Brain microvascular endothelial cell (primary cell): ENCODE data around the gene FFAR3.
A peak's percentile ranks its signal among the peaks of the same experiment; 100 is the strongest.

Experiments used
- DNase-seq: peaks from one replicate; pipeline ENCODE4 v3.0.0-alpha.2; 2020
- H3K27ac ChIP-seq: fragments of 250-450 bp; sonication (Bioruptor Pico); 2 replicates; pipeline ENCODE4 v1.5.1; 2020; ENCODE audit warnings: mild to moderate bottlenecking, moderate library complexity
- H3K27me3 ChIP-seq: fragments of 250-450 bp; sonication (Bioruptor Pico); replicated peaks from 2 replicates; pipeline ENCODE4 v1.5.1; 2020; ENCODE audit warnings: mild to moderate bottlenecking
- H3K36me3 ChIP-seq: fragments of 250-450 bp; sonication (Bioruptor Pico); replicated peaks from 2 replicates; pipeline ENCODE4 v1.5.1; 2020; ENCODE audit warnings: mild to moderate bottlenecking
- H3K4me3 ChIP-seq: 2 replicates; pipeline ENCODE4 v1.5.1; 2011; ENCODE audit warnings: low read depth, mild to moderate bottlenecking, control low read depth, low read length, moderate library complexity
- in situ Hi-C: cut with HindIII; loops from 2 replicates; pipeline ENCODE4 v1.10.0; 2017; ENCODE audit warnings: low sequenced_read_pairs, low pct_ligation_motif_present
- TF ChIP-seq, protein P1 (sequence below): IDR thresholded peaks from 2 replicates; pipeline ENCODE4 v1.5.1; 2011; ENCODE audit warnings: low read depth, mild to moderate bottlenecking, moderate library complexity, low read length, control low read depth, inconsistent platforms; ENCODE audit errors: missing control alignments

Gene FFAR3, protein sequence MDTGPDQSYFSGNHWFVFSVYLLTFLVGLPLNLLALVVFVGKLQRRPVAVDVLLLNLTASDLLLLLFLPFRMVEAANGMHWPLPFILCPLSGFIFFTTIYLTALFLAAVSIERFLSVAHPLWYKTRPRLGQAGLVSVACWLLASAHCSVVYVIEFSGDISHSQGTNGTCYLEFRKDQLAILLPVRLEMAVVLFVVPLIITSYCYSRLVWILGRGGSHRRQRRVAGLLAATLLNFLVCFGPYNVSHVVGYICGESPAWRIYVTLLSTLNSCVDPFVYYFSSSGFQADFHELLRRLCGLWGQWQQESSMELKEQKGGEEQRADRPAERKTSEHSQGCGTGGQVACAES

DNA sequence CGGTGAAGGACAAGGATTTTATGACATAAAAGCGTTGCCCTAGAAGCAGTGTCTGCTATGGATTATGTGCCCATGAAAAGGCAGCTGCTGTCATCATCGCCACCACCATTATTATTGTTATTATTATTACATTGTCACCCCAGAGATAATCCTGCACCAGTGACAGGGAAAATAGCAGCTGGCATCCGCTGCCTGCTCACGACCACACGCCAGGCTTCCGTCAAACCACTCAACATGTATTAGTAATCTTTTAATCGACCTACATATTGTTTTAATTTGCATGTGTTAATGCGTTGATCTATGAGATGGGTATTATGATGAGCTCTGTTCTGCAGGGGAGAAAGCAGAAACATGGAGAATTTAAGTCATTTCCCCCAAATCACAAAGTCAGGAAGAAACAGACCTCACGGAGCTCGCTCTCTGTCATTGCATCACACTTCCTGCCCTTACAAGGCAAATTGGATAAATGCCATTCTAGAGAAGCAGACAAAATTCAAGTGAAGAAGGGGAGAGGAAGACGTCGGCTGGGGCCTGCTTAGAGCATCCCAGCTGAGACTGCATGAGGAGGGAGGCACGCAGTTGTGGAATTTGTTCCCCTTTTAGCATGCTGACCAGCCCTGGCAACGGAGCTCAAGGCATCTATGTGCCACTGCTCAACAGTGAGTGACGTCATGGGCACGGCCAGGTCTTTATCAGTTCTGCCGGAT is at the start of gene FFAR3:
Gene FFAR3 (plus strand): TSS at position 594 of the 707 bp plus-strand sequence. CDS start 431 bp downstream, outside the sequence.
- Histone ChIP-seq H3K27me3 (no peaks in the 10 kb centered on the region), H3K27ac (no peak within 1 kb of the TSS), H3K36me3 (no peaks in the 10 kb centered on the region), H3K4me3 (no peak within 1 kb of the TSS)
- in situ Hi-C loops, result no loop called here
- TF ChIP-seq, protein P1, sequence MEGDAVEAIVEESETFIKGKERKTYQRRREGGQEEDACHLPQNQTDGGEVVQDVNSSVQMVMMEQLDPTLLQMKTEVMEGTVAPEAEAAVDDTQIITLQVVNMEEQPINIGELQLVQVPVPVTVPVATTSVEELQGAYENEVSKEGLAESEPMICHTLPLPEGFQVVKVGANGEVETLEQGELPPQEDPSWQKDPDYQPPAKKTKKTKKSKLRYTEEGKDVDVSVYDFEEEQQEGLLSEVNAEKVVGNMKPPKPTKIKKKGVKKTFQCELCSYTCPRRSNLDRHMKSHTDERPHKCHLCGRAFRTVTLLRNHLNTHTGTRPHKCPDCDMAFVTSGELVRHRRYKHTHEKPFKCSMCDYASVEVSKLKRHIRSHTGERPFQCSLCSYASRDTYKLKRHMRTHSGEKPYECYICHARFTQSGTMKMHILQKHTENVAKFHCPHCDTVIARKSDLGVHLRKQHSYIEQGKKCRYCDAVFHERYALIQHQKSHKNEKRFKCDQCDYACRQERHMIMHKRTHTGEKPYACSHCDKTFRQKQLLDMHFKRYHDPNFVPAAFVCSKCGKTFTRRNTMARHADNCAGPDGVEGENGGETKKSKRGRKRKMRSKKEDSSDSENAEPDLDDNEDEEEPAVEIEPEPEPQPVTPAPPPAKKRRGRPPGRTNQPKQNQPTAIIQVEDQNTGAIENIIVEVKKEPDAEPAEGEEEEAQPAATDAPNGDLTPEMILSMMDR, result no peak
- DNase-seq, result no peak

DNA sequence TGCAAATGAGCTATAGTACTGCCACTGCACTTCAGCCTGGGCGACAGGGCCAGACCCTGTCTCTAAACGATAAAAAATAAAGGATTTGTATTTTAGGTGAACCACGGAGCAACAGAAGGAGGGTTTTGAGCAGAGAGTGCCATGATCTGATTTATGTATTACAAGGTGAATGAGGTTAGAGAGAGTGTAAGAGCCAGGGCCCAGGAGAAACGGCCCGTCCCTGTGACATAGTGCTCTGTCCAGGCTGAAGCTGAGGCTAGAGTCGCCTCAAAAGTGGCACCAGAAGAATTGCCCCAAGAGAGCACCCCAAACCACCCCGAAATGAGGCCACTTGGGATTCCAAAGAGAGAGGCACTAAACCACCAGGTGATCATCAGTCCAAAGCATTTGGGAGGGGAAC is 49.4 kb upstream of the FFAR3 start:
- TF ChIP-seq, protein P1, result no peak
- in situ Hi-C loops, result no loop called here
- Histone ChIP-seq H3K27ac (no peak overlapping the region), H3K36me3 (no peaks in the 10 kb centered on the region), H3K27me3 (no peaks in the 10 kb centered on the region), H3K4me3 (no peak overlapping the region)
- DNase-seq, result no peak

DNA sequence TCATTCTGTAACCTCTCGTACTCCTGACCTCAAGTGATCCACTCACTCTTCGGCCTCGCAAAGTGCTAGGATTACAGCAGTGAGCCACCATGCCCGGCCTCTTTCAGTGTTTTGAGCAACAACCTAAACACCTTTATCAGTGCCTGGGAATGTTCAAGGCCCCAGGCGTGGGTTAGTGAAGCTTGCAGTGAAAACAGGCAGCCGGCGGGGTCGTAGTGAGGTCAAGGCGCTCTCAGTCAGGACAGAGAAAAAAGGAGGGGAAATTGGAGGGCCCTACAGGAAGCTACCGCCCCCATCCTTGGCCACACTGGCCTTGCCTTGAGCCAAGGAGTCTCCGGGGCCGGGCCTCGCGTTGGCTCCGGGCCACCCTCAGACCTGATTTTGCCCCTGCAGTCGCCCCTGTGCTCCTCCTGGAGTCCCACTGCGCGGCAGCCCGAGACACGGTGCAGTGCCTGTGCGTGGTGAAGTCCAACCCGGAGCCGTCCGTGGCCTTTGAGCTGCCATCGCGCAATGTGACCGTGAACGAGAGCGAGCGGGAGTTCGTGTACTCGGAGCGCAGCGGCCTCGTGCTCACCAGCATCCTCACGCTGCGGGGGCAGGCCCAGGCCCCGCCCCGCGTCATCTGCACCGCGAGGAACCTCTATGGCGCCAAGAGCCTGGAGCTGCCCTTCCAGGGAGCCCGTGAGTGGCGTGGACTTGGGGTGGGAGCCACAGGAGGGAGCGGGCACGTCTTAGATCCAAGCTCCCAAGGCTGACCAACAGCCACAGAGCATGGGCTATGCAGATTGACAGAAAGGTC is 48.6 kb upstream of the FFAR3 start:
- peak; percentile 28 for DNase-seq
- H3K27ac ChIP-seq, result no peak overlapping the region
- no peak overlapping the region for H3K4me3 ChIP-seq
- in situ Hi-C loops, result no loop called here
- no peaks in the 10 kb centered on the region for H3K36me3 ChIP-seq
- TF ChIP-seq, protein P1, result no peak
- no peaks in the 10 kb centered on the region for H3K27me3 ChIP-seq

DNA sequence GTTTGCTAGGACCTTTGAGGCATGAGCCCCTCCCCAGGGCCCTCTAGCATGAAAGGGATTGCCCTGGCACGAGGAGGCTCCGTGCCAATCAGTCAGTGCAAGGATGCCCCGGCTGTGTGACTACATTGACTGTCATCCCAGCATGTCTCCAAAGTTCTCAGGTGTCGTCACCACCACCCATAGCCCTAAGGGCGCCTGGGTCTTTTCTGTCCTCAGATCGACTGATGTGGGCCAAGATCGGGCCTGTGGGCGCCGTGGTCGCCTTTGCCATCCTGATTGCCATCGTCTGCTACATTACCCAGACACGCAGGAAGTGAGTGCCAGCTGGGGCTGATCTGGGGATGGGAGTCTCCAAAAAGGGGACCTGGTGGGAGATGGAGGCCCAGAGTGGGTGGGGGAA is 47.9 kb upstream of the FFAR3 start:
- no peak for DNase-seq
- no peaks in the 10 kb centered on the region for H3K36me3 ChIP-seq
- no peak overlapping the region for H3K27ac ChIP-seq
- no peak overlapping the region for H3K4me3 ChIP-seq
- no peaks in the 10 kb centered on the region for H3K27me3 ChIP-seq
- TF ChIP-seq, protein P1, result no peak
- in situ Hi-C loops, result no loop called here

DNA sequence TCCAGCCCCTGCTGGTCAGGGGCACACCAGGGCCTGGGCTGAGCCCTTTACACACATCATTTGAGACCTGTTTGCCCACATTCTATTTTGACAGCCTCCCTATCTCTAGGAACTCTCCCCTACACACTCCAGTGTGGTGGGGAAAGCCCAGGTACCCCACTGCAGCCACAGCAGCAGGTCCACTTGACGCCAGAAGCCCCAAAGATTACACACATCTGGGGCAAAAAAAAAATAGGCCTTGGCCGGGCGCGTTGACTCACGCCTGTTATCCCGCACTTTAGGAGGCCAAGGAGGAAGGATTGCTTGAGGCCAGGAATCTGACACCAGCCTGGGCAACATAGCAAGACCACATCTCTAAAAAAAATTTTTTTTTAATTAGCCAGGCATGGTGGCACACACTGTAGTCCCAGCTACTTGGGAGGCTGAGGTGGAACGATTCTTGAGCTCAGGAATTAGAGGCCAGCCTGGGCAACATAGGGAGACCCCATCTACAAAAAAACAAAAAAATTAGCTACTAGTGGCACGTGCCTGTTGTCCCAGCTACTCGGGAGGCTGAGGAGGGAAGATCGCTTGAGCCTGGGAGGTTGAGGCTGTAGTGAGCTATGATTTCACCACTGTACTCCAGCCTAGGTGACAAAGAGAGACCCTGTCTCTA is 47.3 kb upstream of the FFAR3 start:
- Histone ChIP-seq H3K4me3 (no peak overlapping the region), H3K27me3 (no peaks in the 10 kb centered on the region), H3K36me3 (no peaks in the 10 kb centered on the region), H3K27ac (no peak overlapping the region)
- no peak for DNase-seq
- in situ Hi-C loops, result no loop called here
- TF ChIP-seq, protein P1, result no peak
